B cell (primary cell): ENCODE data around the gene FDX1.

Source experiments
- CTCF ChIP-seq: fragments of 200-600 bp; IDR thresholded peaks from one replicate; pipeline ENCODE4 v1.8.0; 2022; ENCODE audit warnings: antibody characterized with exemption, mild to moderate bottlenecking
- EZH2 ChIP-seq: IDR thresholded peaks from 2 replicates; pipeline ENCODE4 v1.6.1; 2012; ENCODE audit warnings: borderline replicate concordance, low read depth, mild to moderate bottlenecking, moderate library complexity, low read length; ENCODE audit not compliant: insufficient read depth, poor library complexity, severe bottlenecking

- TF ChIP-seq CTCF: no peak
- no peak for TF ChIP-seq EZH2
These were observed 19.1 kb upstream of the FDX1 start for GRCh38 chr11:110410651-110411050.
